Left kidney (tissue), 8 donors: ENCODE data around the gene NEXMIF. TPM values are rescaled to one million over a fixed set of nuclear protein-coding genes. Genes with fewer than 3 reads are reported as not detected.
"Not testable (repeated sequence)": the region's sequence is repeated elsewhere in the genome, so short reads cannot be mapped to it uniquely, and the experiment has no call there.

Experiments
- DNase-seq: peaks from one replicate; pipeline ENCODE4 v3.0.0-alpha.2; 2013
- long read RNA-seq, 8 donors: transcript quantifications; one replicate each; lab custom pipeline, GENCODE V29; 2026
- polyA plus RNA-seq: library from polyadenylated mRNA; unstranded; fragments of 120-200 nt; gene quantifications from one replicate; pipeline ENCODE4 v1.2.1, GENCODE V29; 2013; ENCODE audit not compliant: insufficient read length

The NEXMIF gene
- polyA plus RNA-seq, result 3.1 TPM
- long read RNA-seq, donor 1, full-length matches to known transcripts, result 1 of 1 reads
- long read RNA-seq, donor 1, partial matches to known transcripts, result 0 of 1 reads
- long read RNA-seq, donor 1, other reads (novel, unspliced or antisense), result 0 of 1 reads
- long read RNA-seq, donor 2, result 0 reads
- long read RNA-seq, donor 3, result 0 reads
- long read RNA-seq, donor 4, result 0 reads
- long read RNA-seq, donor 5, result 0 reads
- long read RNA-seq, donor 6, full-length matches to known transcripts, result 1 of 1 reads
- long read RNA-seq, donor 6, partial matches to known transcripts, result 0 of 1 reads
- long read RNA-seq, donor 6, other reads (novel, unspliced or antisense), result 0 of 1 reads
- long read RNA-seq, donor 7, result 0 reads
- long read RNA-seq, donor 8, result 0 reads

GRCh38 chrX:74925225-74926088 lies at the start of gene NEXMIF:
NEXMIF (minus strand) TSS chrX:74925452.
- DNase-seq, result peak; percentile 39

DNA sequence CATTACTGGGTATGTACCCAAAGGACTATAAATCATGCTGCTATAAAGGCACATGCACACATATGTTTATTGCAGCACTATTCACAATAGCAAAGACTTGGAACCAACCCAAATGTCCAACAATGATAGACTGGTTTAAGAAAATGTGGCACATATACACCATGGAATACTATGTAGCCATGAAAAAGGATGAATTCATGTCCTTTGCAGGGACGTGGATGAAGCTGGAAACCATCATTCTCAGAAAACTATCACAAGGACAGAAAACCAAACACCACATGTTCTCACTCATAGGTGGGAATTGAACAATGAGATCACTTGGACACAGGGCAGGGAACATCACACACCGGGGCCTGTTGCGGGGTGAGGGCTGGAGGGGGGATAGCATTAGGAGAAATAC lies 36.7 kb upstream of the NEXMIF start:
- not testable (repeated sequence) for DNase-seq

DNA sequence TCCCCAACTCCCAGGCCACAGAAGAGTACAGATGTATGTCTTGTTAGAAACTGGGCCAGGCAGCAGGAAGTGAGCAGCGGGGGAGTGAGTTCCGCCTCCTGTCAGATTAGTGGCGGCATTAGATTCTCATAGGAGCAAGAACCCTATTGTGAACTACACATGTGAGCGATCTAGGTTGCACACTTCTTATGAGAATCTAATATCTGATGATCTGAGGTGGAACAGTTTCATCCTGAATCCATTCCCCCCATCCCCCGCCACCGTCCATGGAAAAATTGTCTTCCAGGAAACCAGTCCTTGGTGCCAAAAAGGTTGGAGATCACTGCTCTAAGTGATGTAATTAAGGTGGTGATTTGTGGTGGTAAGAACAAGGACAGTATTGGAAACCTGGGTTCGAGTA lies 24.5 kb upstream of the NEXMIF start:
- DNase-seq, result no peak

DNA sequence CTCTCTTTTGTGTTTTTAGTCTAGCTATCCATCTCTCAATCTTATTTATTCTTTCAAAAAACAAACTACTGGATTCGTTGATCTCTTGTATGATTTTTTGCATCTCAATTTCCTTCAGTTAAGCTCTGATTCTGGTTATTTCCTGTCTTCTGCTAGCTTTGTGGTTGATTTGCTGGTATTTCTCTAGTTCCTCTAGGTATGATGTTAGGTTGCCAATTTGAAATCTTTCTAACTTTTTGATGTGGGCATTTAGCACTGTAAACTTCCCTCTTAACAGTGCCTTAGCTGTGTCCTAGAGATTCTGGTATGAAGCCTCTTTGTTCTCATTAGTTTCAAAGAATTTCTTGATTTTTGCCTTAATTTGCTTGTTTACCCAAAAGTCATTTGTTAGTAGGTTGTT lies 15.2 kb upstream of the NEXMIF start:
- DNase-seq, result no peak

DNA sequence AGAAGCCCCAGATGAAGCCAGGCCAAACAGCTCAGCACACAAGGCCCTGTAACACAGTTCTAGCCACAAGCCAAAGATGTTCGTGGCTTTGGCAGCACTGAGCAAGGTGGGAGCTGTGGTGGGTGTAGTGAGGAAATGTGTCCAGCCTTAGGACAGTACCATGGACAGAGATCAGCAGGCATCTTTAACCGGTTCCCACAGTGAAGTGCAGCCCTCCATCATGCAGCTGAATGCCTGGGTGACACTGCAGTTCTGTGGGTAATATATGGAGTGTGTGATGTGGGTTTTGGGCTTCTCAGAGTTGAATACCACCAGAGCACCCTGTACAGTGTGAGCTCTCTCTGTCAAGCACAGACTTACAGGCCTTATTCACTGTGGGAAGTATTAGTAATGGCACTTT lies 6.0 kb upstream of the NEXMIF start:
- peak; percentile 18 for DNase-seq

- DNase-seq, result peak; percentile 35
Measured at GRCh38 chrX:74924449-74925224, 615 bp downstream of the NEXMIF start.

GRCh38 chrX:74923942-74924448 lies 1.3 kb downstream of the NEXMIF start:
- DNase-seq, result peak; percentile 20

DNA sequence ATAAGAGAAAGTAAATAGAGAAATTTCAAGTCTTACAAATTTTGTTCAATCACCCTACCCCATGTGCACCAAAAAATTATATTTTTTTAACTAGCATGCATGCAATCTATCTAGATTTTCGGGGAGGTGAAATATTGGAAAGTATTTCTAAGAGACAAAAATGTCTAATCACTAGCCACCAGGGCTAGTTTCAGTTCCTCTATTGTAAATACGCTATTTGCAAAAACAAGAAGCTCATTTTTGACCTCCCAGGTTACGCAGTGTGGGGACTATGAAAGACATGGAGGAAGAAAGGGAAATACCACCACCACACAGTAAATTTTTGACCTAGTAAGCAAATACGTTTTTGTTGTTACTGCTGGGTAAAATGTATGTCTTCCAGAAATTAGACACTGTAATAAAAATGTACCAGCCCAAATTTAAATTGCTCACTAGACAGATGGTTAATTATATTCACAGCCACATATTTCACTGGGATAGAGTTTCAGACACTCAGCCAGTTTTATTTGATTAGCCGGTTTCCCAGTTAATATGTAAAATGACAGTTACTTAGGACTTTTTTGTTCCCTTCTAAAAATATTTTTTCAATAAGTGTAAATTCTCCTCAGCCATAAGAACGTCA lies 2.2 kb downstream of the NEXMIF start:
- no peak for DNase-seq

- no peak for DNase-seq
Measured at GRCh38 chrX:74911494-74911893, 13.8 kb downstream of the NEXMIF start.

GRCh38 chrX:74906417-74906816 lies 18.8 kb downstream of the NEXMIF start:
- no peak for DNase-seq

DNA sequence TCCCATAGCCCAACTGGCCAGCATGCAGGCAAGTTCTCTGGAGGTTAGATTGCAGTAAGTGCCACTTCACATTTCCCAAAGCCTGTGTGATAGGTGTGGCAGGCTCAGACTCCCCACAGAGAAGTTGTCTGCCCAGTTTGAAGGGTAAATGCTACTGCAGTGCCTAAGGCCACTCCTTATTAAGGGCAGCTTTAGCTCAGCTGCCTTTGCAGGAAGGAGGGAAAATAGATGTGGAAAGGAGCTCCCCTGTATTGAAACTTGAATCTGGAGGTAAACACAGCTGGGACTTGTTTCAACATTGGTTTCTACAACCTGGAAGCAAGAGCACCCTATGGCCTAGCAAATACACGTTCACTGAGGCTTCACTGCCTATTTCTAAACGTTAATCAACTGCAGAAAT lies 22.4 kb downstream of the NEXMIF start:
- no peak for DNase-seq

DNA sequence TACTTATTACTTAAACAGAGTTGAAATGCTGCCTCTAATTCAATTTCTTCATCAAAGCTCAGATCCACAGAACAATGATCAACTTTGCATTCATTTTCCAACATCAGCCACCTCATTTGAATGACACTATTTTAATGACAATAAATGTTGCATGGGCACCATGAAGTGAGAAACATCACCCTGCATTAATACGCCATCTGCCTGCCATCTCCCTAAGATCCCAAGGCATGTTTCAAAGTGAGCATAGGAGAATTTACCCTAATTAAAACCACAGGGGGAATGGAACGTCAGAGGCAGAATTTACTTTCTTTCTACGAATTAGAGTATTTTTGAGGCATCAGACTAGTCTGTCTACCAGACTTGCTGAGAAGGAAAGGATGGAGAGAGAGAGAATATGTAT lies 32.7 kb downstream of the NEXMIF start:
- DNase-seq, result no peak

GRCh38 chrX:74890676-74891430 lies 34.4 kb downstream of the NEXMIF start:
- DNase-seq, result no peak

- not testable (repeated sequence) for DNase-seq
Measured at GRCh38 chrX:74882383-74882782, 42.9 kb downstream of the NEXMIF start.

GRCh38 chrX:74865725-74866124 lies 59.5 kb downstream of the NEXMIF start:
- no peak for DNase-seq

- no peak for DNase-seq
Measured at GRCh38 chrX:74853255-74853654, 72.0 kb downstream of the NEXMIF start.

DNA sequence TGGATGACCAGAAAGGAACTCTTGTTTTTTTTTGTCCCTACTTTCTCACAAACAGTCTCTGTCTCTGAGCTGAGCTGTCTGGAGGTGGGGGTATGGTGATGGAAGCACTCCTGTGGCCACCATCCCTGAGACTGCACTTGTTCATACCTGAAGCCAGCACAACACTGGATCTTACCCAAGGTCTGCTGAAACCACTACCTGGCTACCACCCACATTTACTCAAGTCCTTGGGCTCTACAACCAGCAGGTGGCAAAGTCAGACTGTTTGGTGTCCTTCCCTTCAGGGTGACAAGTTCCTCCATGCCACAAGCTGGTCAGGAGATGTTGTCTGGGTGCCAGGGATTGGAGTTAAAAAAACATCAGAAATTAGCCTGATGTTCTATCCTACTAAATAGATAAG lies 89.7 kb downstream of the NEXMIF start:
- DNase-seq, result no peak

DNA sequence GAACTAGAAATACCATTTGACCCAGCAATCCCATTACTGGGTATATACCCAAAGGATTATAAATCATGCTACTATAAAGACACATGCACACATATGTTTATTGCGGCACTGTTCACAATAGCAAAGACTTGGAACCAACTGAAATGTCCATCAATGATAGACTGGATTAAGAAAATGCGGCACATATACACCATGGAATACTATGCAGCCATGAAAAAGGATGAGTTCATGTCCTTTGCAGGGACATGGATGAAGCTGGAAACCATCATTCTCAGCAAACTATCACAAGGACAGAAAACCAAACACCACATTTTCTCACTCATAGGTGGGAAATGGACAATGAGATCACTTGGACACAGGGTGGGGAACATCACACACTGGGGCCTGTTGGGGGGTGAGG lies 105.5 kb downstream of the NEXMIF start:
- DNase-seq, result not testable (repeated sequence)

- no peak for DNase-seq
Measured at GRCh38 chrX:74814681-74815080, 110.6 kb downstream of the NEXMIF start.

- DNase-seq, result no peak
Measured at GRCh38 chrX:74804574-74804973, 120.7 kb downstream of the NEXMIF start.

DNA sequence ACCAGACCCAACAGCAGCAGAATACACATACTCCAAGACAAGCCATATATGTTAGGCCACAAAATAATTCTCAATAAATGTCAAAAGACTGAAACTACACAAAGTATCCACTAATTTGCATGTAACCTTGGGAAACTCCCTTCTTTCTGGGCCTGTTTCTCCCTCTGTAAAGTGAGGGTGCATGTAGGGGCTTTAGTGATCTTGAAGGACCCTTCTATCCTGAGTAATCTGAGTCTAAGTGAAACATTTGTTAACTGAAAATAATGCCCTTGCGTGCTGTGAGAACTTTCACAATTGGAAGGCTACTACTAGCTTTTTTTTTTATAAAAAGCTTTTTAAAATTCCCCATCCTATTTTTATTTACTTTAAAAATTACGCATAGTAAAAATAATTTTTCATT lies 125.2 kb downstream of the NEXMIF start:
- DNase-seq, result no peak
